Kidney (tissue), 14 donors: ENCODE results near the gene SORCS3. TPM values are rescaled to one million over a fixed set of nuclear protein-coding genes. Genes with fewer than 3 reads are reported as not detected.

Experiments
- DNase-seq, 5 donors: peaks; one replicate each; pipeline ENCODE4 v3.0.0-alpha.2; 2013 to 2020
- FAIRE-seq: peaks from 2 replicates; lab custom pipeline; 2012; peaks lifted over from hg19 to GRCh38; lab: Jason Lieb, UNC
- H3K27ac ChIP-seq, 2 donors: one replicate each; pipeline ENCODE4 v1.7.0; 2013; ENCODE audit warnings: low read depth in 2 of 2, low read length in 2 of 2, inconsistent platforms in 1 of 2
- H3K27me3 ChIP-seq: one replicate; pipeline ENCODE4 v1.7.1; 2013; ENCODE audit warnings: low read length, inconsistent platforms; ENCODE audit not compliant: control insufficient read depth, insufficient read depth
- H3K36me3 ChIP-seq, 3 donors: one replicate each; pipeline versions ENCODE4 v1.7.0 to v1.7.1; 2013; ENCODE audit warnings: low read length in 3 of 3, control low read depth in 1 of 3, inconsistent platforms in 1 of 3; ENCODE audit not compliant: insufficient read depth in 3 of 3, control insufficient read depth in 2 of 3
- H3K4me1 ChIP-seq, 3 donors: one replicate each; pipeline versions ENCODE4 v1.7.0 to v1.7.1; 2013; ENCODE audit warnings: low read length in 3 of 3, inconsistent platforms in 1 of 3, low read depth in 1 of 3; ENCODE audit not compliant: control insufficient read depth in 2 of 3, insufficient read depth in 2 of 3
- H3K4me3 ChIP-seq, 3 donors: one replicate each; pipeline versions ENCODE4 v1.7.0 to v1.8.1; 2013; ENCODE audit warnings: low read length in 3 of 3, control low read depth in 1 of 3, inconsistent platforms in 1 of 3
- H3K9ac ChIP-seq, 3 donors: one replicate each; pipeline versions ENCODE4 v1.7.0 to v1.7.1; 2013; ENCODE audit warnings: low read length in 3 of 3, control low read depth in 1 of 3, inconsistent platforms in 1 of 3
- H3K9me3 ChIP-seq, 3 donors: one replicate each; pipeline versions ENCODE4 v1.7.0 to v1.7.1; 2013; ENCODE audit warnings: low read length in 3 of 3, control low read depth in 1 of 3, inconsistent platforms in 1 of 3; ENCODE audit not compliant: control insufficient read depth in 2 of 3, insufficient read depth in 1 of 3
- intact Hi-C: fragments of 100-400 bp; cut with DNase I; formaldehyde crosslinking; loops from one replicate; pipeline ENCODE4 v1.11.1; 2022
- polyA plus RNA-seq: library from polyadenylated mRNA; stranded (reverse); fragments of 350-450 nt; fragmentation: Illumina TruSeq; extraction: RNeasy Lipid Tissue Mini Kit (QIAGEN cat#74804); gene quantifications from one replicate; pipeline ENCODE4 v1.2.3, GENCODE V29; 2014; ENCODE audit warnings: low read depth, low replicate concordance; ENCODE audit not compliant: insufficient read depth
- total RNA-seq: library from RNA; stranded (reverse); fragmentation: NEBNext Ultra II Directional; extraction: Animal tissue kit (Norgen Biotek cat#: 25700); gene quantifications from one replicate; pipeline ENCODE4 v1.2.1, GENCODE V29; 2021
- TF ChIP-seq, protein P1 (sequence below): IDR thresholded peaks from 3 replicates; pipeline ENCODE4 v1.5.1; 2012; ENCODE audit warnings: mild to moderate bottlenecking, moderate library complexity, borderline replicate concordance; ENCODE audit not compliant: insufficient read depth; ENCODE audit errors: extremely low read depth
- donor health status: control.
- donor health status: control.
- donor health status: control.
- donor health status: control.
- donor health status: control.
- donor health status: DM: yes; HTN: yes; CAD: no.
- donor health status: Normal renal cell carcinoma (clear cell type).

Gene SORCS3
- total and polyA plus RNA-seq, 2 donors from 2014 or later: 0.52 to 1.1 TPM

DNA sequence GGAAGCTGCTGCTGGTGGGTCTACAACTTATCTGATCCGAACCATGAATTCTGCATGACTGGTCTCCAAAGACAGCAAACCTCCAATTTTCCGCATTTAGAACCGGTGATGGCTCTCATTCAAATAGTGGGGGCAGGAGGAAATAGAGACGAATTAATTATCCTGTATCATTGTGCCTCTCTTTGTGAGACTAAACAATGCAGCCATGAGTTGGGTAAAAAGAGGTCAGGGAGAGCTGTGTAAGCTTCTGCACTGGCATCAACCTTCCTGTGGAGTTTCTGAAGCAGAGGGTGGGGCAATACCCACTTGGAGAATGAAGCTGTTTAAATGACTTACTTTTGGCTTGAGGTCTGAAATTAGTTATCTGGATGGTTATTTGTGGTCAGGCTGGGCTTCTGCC lies 266.4 kb downstream of the SORCS3 start:
- TF ChIP-seq, protein P1, sequence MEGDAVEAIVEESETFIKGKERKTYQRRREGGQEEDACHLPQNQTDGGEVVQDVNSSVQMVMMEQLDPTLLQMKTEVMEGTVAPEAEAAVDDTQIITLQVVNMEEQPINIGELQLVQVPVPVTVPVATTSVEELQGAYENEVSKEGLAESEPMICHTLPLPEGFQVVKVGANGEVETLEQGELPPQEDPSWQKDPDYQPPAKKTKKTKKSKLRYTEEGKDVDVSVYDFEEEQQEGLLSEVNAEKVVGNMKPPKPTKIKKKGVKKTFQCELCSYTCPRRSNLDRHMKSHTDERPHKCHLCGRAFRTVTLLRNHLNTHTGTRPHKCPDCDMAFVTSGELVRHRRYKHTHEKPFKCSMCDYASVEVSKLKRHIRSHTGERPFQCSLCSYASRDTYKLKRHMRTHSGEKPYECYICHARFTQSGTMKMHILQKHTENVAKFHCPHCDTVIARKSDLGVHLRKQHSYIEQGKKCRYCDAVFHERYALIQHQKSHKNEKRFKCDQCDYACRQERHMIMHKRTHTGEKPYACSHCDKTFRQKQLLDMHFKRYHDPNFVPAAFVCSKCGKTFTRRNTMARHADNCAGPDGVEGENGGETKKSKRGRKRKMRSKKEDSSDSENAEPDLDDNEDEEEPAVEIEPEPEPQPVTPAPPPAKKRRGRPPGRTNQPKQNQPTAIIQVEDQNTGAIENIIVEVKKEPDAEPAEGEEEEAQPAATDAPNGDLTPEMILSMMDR: no peak
- Histone ChIP-seq H3K4me3 (no peak overlapping the region), H3K9me3 (no peaks in the 10 kb centered on the region), H3K27me3 (no peaks in the 10 kb centered on the region), H3K36me3 (no peaks in the 10 kb centered on the region), H3K9ac (no peak overlapping the region), H3K4me1 (no peaks in the 10 kb centered on the region), H3K27ac (no peak overlapping the region)
- intact Hi-C loops: no loop called here
- FAIRE-seq: no peak
- no peak for DNase-seq

- H3K36me3 ChIP-seq: no peaks in the 10 kb centered on the region
- intact Hi-C loops: no loop called here
- no peak for FAIRE-seq
- TF ChIP-seq, protein P1: no peak
- H3K9me3 ChIP-seq: no peaks in the 10 kb centered on the region
- no peak overlapping the region for H3K27ac ChIP-seq
- H3K27me3 ChIP-seq: no peaks in the 10 kb centered on the region
- H3K9ac ChIP-seq: no peak overlapping the region
- DNase-seq: no peak
- H3K4me1 ChIP-seq: no peaks in the 10 kb centered on the region
- H3K4me3 ChIP-seq: no peak overlapping the region
Measured at GRCh38 chr10:104908581-104908980, 267.5 kb downstream of the SORCS3 start.

DNA sequence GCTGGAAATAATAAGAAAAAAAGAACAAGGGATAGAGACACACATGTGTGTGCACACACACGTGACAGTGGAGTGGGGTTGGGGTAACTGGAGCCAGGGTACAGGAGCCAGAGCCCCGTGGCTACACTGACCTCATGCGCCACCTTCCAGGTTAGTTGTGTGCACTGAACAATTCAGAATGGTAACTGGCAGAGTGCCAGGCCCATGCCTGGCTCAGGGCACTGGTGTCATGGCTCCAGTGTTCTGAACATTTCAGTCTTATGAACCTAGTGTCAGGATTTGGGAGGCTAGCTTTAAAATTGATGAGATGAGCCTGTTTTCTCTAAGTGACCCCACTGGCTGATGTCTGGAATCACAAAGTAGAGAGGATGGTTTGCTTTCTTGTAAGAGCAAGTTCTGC lies 269.6 kb downstream of the SORCS3 start:
- intact Hi-C loops: no loop called here
- TF ChIP-seq, protein P1: no peak
- no peak for DNase-seq
- no peak for FAIRE-seq
- Histone ChIP-seq H3K9ac (no peak overlapping the region), H3K4me1 (no peaks in the 10 kb centered on the region), H3K36me3 (no peaks in the 10 kb centered on the region), H3K27me3 (no peaks in the 10 kb centered on the region), H3K9me3 (no peaks in the 10 kb centered on the region), H3K4me3 (no peak overlapping the region), H3K27ac (no peak overlapping the region)

- TF ChIP-seq, protein P1: no peak
- H3K4me3 ChIP-seq: no peak overlapping the region
- intact Hi-C loops: no loop called here
- FAIRE-seq (no peak), DNase-seq (no peak)
- no peaks in the 10 kb centered on the region for H3K36me3 ChIP-seq
- no peak overlapping the region for H3K9ac ChIP-seq
- no peaks in the 10 kb centered on the region for H3K4me1 ChIP-seq
- H3K9me3 ChIP-seq: no peaks in the 10 kb centered on the region
- H3K27me3 ChIP-seq: no peaks in the 10 kb centered on the region
- no peak overlapping the region for H3K27ac ChIP-seq
Measured at GRCh38 chr10:104913390-104913789, 272.3 kb downstream of the SORCS3 start.
